Endodermal cell (in vitro differentiated cells): ENCODE data around the gene ZNF576. TPM values are rescaled to one million over a fixed set of nuclear protein-coding genes. Genes with fewer than 3 reads are reported as not detected.

Experiments
- DNase-seq: peaks from one replicate; pipeline ENCODE4 v3.0.0-alpha.2; 2017
- H3K27ac ChIP-seq: 2 replicates; pipeline ENCODE4 v1.5.1; 2013; ENCODE audit warnings: mild to moderate bottlenecking, low read depth, low read length, moderate library complexity
- H3K27me3 ChIP-seq: 2 replicates; pipeline ENCODE4 v1.6.1; 2013; ENCODE audit warnings: mild to moderate bottlenecking, low read length, moderate library complexity; ENCODE audit not compliant: insufficient read depth, control insufficient read depth, poor library complexity, severe bottlenecking
- H3K36me3 ChIP-seq: 2 replicates; pipeline ENCODE4 v1.7.0; 2013; ENCODE audit warnings: mild to moderate bottlenecking, low read length, moderate library complexity; ENCODE audit not compliant: control insufficient read depth, insufficient read depth
- H3K4me1 ChIP-seq: one replicate; pipeline ENCODE4 v1.7.0; 2013; ENCODE audit warnings: low read length; ENCODE audit not compliant: control insufficient read depth, insufficient read depth
- H3K4me3 ChIP-seq: 2 replicates; pipeline ENCODE4 v1.5.1; 2013; ENCODE audit warnings: mild to moderate bottlenecking, low read length, moderate library complexity
- H3K9ac ChIP-seq: 2 replicates; pipeline ENCODE4 v1.6.1; 2013; ENCODE audit warnings: mild to moderate bottlenecking, low read length, moderate library complexity; ENCODE audit not compliant: poor library complexity, severe bottlenecking; ENCODE audit errors: extremely low read depth
- H3K9me3 ChIP-seq: 2 replicates; pipeline ENCODE4 v1.6.1; 2013; ENCODE audit warnings: mild to moderate bottlenecking, low read length, moderate library complexity; ENCODE audit not compliant: control insufficient read depth
- H3K27ac Mint-ChIP-seq: 2 replicates; pipeline ENCODE4 v1.8.0; 2020; ENCODE audit warnings: mixed read lengths
- H3K27me3 Mint-ChIP-seq: 2 replicates; pipeline ENCODE4 v1.8.0; 2021; ENCODE audit warnings: mild to moderate bottlenecking, mixed read lengths; ENCODE audit not compliant: insufficient read depth
- H3K36me3 Mint-ChIP-seq: 2 replicates; pipeline ENCODE4 v1.8.0; 2020; ENCODE audit warnings: low read depth, mixed read lengths
- H3K4me1 Mint-ChIP-seq: 2 replicates; pipeline ENCODE4 v1.8.0; 2020; ENCODE audit warnings: mixed read lengths
- H3K4me3 Mint-ChIP-seq: 2 replicates; pipeline ENCODE4 v1.8.0; 2020; ENCODE audit warnings: mild to moderate bottlenecking, moderate library complexity, mixed read lengths
- H3K9me3 Mint-ChIP-seq: 2 replicates; pipeline ENCODE4 v1.8.0; 2020; ENCODE audit warnings: mild to moderate bottlenecking, mixed read lengths
- CTCF ChIP-seq: fragments of 200-600 bp; sonication (generic); conservative IDR thresholded peaks from 2 replicates; pipeline ENCODE4 v1.5.0; 2021; ENCODE audit warnings: antibody characterized with exemption, mild to moderate bottlenecking
- WGBS, 2 experiments: methylation state at CpG; one replicate each; pipeline versions ENCODE4 v1.1.5 to v1.1.7; 2013; ENCODE audit warnings: missing lambda C conversion rate in 2 of 2, mixed read lengths in 1 of 2; ENCODE audit not compliant: insufficient coverage in 1 of 2, insufficient read length in 1 of 2; 5-methylcytosine and 5-hydroxymethylcytosine counted together
- total RNA-seq, 2 donors: library from RNA; stranded (reverse); fragmentation: NEBNext Ultra II Directional in 1 of 2; extraction: Animal tissue kit (Norgen Biotek cat#: 25700) in 1 of 2; gene quantifications; 2 replicates in 1 of 2; 3 replicates in 1 of 2; pipeline ENCODE4 v1.2.1, GENCODE V29; 2021

Gene ZNF576
- total RNA-seq, 2 donors from 2014 or later = 11.9 to 12.1 TPM

- no peaks in the 10 kb centered on the region for H3K4me1 ChIP-seq
- H3K36me3 Mint-ChIP-seq = peaks cover 61% of the 10 kb centered on the region
These were observed 42.7 kb upstream of the ZNF576 start for GRCh38 chr19:43553656-43554055.

GRCh38 chr19:43554317-43554895 is 42.0 kb upstream of the ZNF576 start:
- no peaks in the 10 kb centered on the region for H3K9me3 Mint-ChIP-seq
- H3K9ac ChIP-seq = no peak overlapping the region
- WGBS, 2 experiments = 93 to 95% methylated on average over 7 to 15 of the region's 15 CpGs
- no peaks in the 10 kb centered on the region for H3K27me3 ChIP-seq
- no peak overlapping the region for H3K4me3 ChIP-seq
- H3K4me1 ChIP-seq = no peaks in the 10 kb centered on the region
- H3K27me3 Mint-ChIP-seq = no peaks in the 10 kb centered on the region
- no peak overlapping the region for H3K4me3 Mint-ChIP-seq
- H3K36me3 Mint-ChIP-seq = peaks cover 54% of the 10 kb centered on the region
- no peaks in the 10 kb centered on the region for H3K4me1 Mint-ChIP-seq
- DNase-seq = no peak
- no peaks in the 10 kb centered on the region for H3K9me3 ChIP-seq
- H3K27ac ChIP-seq = no peak overlapping the region
- no peak for TF ChIP-seq CTCF
- H3K27ac Mint-ChIP-seq = peak overlapping the region; percentile 80
- H3K36me3 ChIP-seq = peaks cover 47% of the 10 kb centered on the region

More at GRCh38 chr19:43553656-43554055, 42.7 kb upstream of the ZNF576 start:
- Histone ChIP-seq H3K27ac (no peak overlapping the region), H3K9ac (no peak overlapping the region), H3K9me3 (no peaks in the 10 kb centered on the region), H3K4me3 (no peak overlapping the region), H3K27me3 (no peaks in the 10 kb centered on the region), H3K36me3 (peaks cover 46% of the 10 kb centered on the region)
- no peak for TF ChIP-seq CTCF
- WGBS, 2 experiments = 94 to 100% methylated on average over 3 to 4 of the region's 4 CpGs
- Mint-ChIP-seq H3K4me3 (no peak overlapping the region), H3K9me3 (no peaks in the 10 kb centered on the region), H3K4me1 (no peaks in the 10 kb centered on the region), H3K27ac (no peak overlapping the region), H3K27me3 (no peaks in the 10 kb centered on the region)
- DNase-seq = no peak

- Mint-ChIP-seq H3K4me1 (no peaks in the 10 kb centered on the region), H3K4me3 (no peak overlapping the region), H3K36me3 (peaks cover 53% of the 10 kb centered on the region), H3K27ac (peak overlapping the region; percentile 80), H3K27me3 (no peaks in the 10 kb centered on the region), H3K9me3 (no peaks in the 10 kb centered on the region)
- no peaks in the 10 kb centered on the region for H3K27me3 ChIP-seq
- 45 to 50% methylated on average over 4 to 8 of the region's 8 CpGs for WGBS, 2 experiments
- H3K4me3 ChIP-seq = no peak overlapping the region
- H3K4me1 ChIP-seq = no peaks in the 10 kb centered on the region
- peak; percentile 97 for DNase-seq
- no peaks in the 10 kb centered on the region for H3K9me3 ChIP-seq
- TF ChIP-seq CTCF = peak; percentile 86
- H3K27ac ChIP-seq = no peak overlapping the region
- H3K36me3 ChIP-seq = peaks cover 47% of the 10 kb centered on the region
- H3K9ac ChIP-seq = no peak overlapping the region
These were observed 41.1 kb upstream of the ZNF576 start for GRCh38 chr19:43555185-43555770.
